Mammary epithelial cell (primary cell): ENCODE data around the gene STAT5B.

Experiments used
- EZH2 ChIP-seq: IDR thresholded peaks from 2 replicates; pipeline ENCODE4 v1.6.1; 2012; ENCODE audit warnings: low read length, inconsistent platforms, borderline replicate concordance
- TF ChIP-seq, protein P1 (sequence below), 2 donors: IDR thresholded peaks in 1 of 2; conservative IDR thresholded peaks in 1 of 2; 2 replicates each; pipeline ENCODE4 v1.5.1; 2011 to 2012; ENCODE audit warnings: inconsistent platforms in 2 of 2, low read length in 2 of 2, mild to moderate bottlenecking in 2 of 2, control low read depth in 1 of 2, low read depth in 1 of 2; ENCODE audit not compliant: insufficient read depth in 1 of 2; ENCODE audit errors: extremely low read depth in 1 of 2

DNA sequence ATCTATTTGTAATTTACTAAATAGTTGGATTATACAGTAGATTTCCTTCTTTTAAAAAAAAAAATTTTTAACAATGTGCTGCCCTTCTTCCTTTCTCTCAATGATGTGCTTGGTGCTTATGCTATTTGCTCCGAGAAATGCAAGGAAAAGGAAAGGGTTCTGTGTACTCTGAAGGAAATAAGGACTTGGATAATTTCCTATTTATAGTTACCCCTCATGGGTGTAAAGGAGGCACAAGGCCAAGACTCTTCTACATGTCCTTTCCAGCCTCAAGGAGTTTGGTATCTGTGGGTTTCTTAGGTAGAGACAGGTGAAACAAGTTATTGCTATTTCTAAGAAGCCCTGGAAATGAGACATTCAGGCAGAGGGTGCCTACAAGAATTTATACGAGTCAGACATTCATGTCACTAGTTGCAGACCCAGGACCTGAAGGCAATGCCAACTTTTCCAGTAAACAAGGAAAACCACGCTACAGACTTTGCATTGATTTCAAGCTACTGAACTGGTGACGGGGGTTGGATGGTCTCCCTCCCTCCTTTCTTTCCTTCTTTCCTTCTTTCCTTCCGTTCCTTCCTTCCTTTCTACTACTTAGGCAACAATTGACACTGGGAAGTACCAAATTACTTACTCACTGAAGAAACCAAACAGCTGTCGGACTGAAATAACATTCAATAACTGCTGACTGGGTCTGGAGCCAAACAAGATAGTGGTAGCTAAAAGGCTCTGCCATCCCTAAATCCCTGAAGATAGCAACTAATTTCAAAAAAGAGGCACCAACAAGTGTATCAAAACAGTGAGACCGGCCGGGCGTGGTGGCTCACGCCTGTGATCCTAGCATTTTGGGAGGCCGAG lies 48.1 kb downstream of the STAT5B start:
- no peak for TF ChIP-seq EZH2
- TF ChIP-seq, protein P1, sequence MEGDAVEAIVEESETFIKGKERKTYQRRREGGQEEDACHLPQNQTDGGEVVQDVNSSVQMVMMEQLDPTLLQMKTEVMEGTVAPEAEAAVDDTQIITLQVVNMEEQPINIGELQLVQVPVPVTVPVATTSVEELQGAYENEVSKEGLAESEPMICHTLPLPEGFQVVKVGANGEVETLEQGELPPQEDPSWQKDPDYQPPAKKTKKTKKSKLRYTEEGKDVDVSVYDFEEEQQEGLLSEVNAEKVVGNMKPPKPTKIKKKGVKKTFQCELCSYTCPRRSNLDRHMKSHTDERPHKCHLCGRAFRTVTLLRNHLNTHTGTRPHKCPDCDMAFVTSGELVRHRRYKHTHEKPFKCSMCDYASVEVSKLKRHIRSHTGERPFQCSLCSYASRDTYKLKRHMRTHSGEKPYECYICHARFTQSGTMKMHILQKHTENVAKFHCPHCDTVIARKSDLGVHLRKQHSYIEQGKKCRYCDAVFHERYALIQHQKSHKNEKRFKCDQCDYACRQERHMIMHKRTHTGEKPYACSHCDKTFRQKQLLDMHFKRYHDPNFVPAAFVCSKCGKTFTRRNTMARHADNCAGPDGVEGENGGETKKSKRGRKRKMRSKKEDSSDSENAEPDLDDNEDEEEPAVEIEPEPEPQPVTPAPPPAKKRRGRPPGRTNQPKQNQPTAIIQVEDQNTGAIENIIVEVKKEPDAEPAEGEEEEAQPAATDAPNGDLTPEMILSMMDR (conservative IDR thresholded peaks at IDR 0.05 in 1 of 2, IDR thresholded peaks at IDR 0.05 in 1 of 2; ENCODE audit: extremely low read depth in 1 of 2, insufficient read depth in 1 of 2, low read depth in 1 of 2, low read length in 2 of 2), result no peak
